GM12872 (cell line): ENCODE results near the gene TMEM170B.

Experiments used
- CTCF ChIP-seq: IDR thresholded peaks from 3 replicates; pipeline ENCODE4 v1.5.1; 2011; ENCODE audit warnings: low read depth, mild to moderate bottlenecking, low read length, moderate library complexity; ENCODE audit not compliant: insufficient read depth

TMEM170B gene

GRCh38 chr6:11534561-11534960 lies 3.0 kb upstream of the TMEM170B start:
- TF ChIP-seq CTCF: no peak

GRCh38 chr6:11535801-11536230 lies 1.7 kb upstream of the TMEM170B start:
- no peak for TF ChIP-seq CTCF

- TF ChIP-seq CTCF: no peak
These were observed 754 bp upstream of the TMEM170B start for GRCh38 chr6:11536795-11537194.

GRCh38 chr6:11538052-11538818 lies 686 bp downstream of the TMEM170B start:
- no peak for TF ChIP-seq CTCF

GRCh38 chr6:11538819-11539468 lies 1.4 kb downstream of the TMEM170B start:
- TF ChIP-seq CTCF: no peak

- TF ChIP-seq CTCF: no peak
These were observed 5.3 kb downstream of the TMEM170B start for GRCh38 chr6:11542863-11543262.

GRCh38 chr6:11543919-11544518 lies 6.5 kb downstream of the TMEM170B start:
- TF ChIP-seq CTCF: no peak
